ENCODE results near the gene TMEM41A. TPM values are rescaled to one million over a fixed set of nuclear protein-coding genes. Genes with fewer than 3 reads are reported as not detected.

The TMEM41A gene
- polyA plus RNA-seq, 1 donor (not counting 4 experiments of a cell fraction or from before 2014, with no cell fraction given), result 31.9 TPM

DNA sequence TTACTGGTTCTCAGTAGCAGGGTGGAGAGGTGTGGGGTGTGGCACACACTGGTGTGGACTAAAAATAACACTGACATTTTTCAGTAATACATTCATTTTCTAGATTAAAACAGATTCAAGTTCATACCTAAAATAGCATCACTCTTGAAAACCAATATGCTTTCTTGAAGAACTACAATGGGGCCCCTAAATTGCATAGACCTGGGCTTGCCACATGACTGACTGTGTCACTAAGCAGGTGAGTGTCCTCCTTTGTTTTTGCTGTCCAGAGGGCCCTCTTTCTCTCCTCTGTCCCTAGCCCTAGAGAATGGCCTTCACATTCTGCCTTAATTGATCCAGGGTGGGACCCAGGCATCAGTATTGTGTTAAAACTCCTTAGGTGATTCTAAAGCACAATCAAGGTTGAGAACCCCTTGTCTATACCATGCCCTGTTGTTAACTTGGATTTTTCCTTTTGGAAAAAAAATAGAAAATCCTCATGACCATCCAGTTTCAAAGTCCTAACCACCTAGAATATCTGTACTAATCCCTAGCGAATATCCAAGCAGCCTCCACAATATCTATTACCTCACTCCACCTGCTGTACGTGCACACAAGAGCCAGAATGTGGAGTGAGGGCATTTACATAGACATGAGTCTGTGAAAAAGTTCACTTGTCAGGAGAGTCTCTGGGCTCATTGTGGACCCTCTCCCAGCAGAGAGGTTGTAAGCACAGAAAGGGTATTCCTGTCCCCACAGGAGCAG is 18.7 kb upstream of the TMEM41A start:
- Histone ChIP-seq H3K79me2 (ENCODE audit: control insufficient read depth, insufficient read depth, low read length) (no peaks in the 10 kb centered on the region), H3K9ac (ENCODE audit: control insufficient read depth, extremely low read depth, insufficient read depth, low read length) (no peak overlapping the region), H4K20me1 (ENCODE audit: control insufficient read depth, extremely low read depth, insufficient read depth, low read length) (no peaks in the 10 kb centered on the region), H3K27ac (ENCODE audit: control insufficient read depth, insufficient read depth, low read length) (no peak overlapping the region), H3K4me2 (ENCODE audit: control insufficient read depth, extremely low read depth, insufficient read depth, low read depth, low read length) (no peak overlapping the region), H2AFZ (ENCODE audit: control insufficient read depth, low read length) (no peak overlapping the region), H3K36me3 (ENCODE audit: control insufficient read depth in 2 of 2, extremely low read depth in 1 of 2, insufficient read depth in 2 of 2, low read length in 2 of 2) (no peaks in the 10 kb centered on the region), H3K4me3 (ENCODE audit: control insufficient read depth in 2 of 3, extremely low read depth in 1 of 3, insufficient read depth in 2 of 3, low read depth in 1 of 3, low read length in 3 of 3) (no peak overlapping the region), H3K9me1 (ENCODE audit: control insufficient read depth, extremely low read depth, insufficient read depth, low read length) (no peaks in the 10 kb centered on the region), H3K4me1 (ENCODE audit: control insufficient read depth, extremely low read depth, insufficient read depth, low read length) (no peaks in the 10 kb centered on the region), H3K27me3 (ENCODE audit: control insufficient read depth, extremely low read depth, insufficient read depth, low read length) (peaks cover 6% of the 10 kb centered on the region), H3K9me3 (ENCODE audit: control insufficient read depth, low read depth, low read length) (no peaks in the 10 kb centered on the region)
- TF ChIP-seq EZH2 (IDR thresholded peaks at IDR 0.05; ENCODE audit: low read length) (no peak), CTCF (optimal IDR thresholded peaks at IDR 0.05 in 1 of 3, IDR thresholded peaks at IDR 0.05 in 1 of 3, conservative IDR thresholded peaks at IDR 0.05 in 1 of 3; ENCODE audit: extremely low read depth in 1 of 3, insufficient read depth in 2 of 3, low read length in 3 of 3) (no peak)
- dilution Hi-C loops (cut with MboI; ENCODE audit: extremely low pct_ligation_motif_present, low sequenced_read_pairs), result no loop called here
- no peak for FAIRE-seq
- no peak for DNase-seq (ENCODE audit: low read depth, low spot score)

- Histone ChIP-seq H3K79me2 (ENCODE audit: control insufficient read depth, insufficient read depth, low read length) (no peaks in the 10 kb centered on the region), H4K20me1 (ENCODE audit: control insufficient read depth, extremely low read depth, insufficient read depth, low read length) (no peaks in the 10 kb centered on the region), H3K27me3 (ENCODE audit: control insufficient read depth, extremely low read depth, insufficient read depth, low read length) (no peaks in the 10 kb centered on the region), H3K9ac (ENCODE audit: control insufficient read depth, extremely low read depth, insufficient read depth, low read length) (no peak overlapping the region), H3K9me1 (ENCODE audit: control insufficient read depth, extremely low read depth, insufficient read depth, low read length) (no peaks in the 10 kb centered on the region), H3K27ac (ENCODE audit: control insufficient read depth, insufficient read depth, low read length) (no peak overlapping the region), H3K36me3 (ENCODE audit: control insufficient read depth in 2 of 2, extremely low read depth in 1 of 2, insufficient read depth in 2 of 2, low read length in 2 of 2) (no peaks in the 10 kb centered on the region), H3K9me3 (ENCODE audit: control insufficient read depth, low read depth, low read length) (no peaks in the 10 kb centered on the region), H2AFZ (ENCODE audit: control insufficient read depth, low read length) (no peak overlapping the region), H3K4me1 (ENCODE audit: control insufficient read depth, extremely low read depth, insufficient read depth, low read length) (no peaks in the 10 kb centered on the region), H3K4me3 (ENCODE audit: control insufficient read depth in 2 of 3, extremely low read depth in 1 of 3, insufficient read depth in 2 of 3, low read depth in 1 of 3, low read length in 3 of 3) (no peak overlapping the region), H3K4me2 (ENCODE audit: control insufficient read depth, extremely low read depth, insufficient read depth, low read depth, low read length) (no peak overlapping the region)
- no peak for DNase-seq (ENCODE audit: low read depth, low spot score)
- FAIRE-seq, result no peak
- dilution Hi-C loops (cut with MboI; ENCODE audit: extremely low pct_ligation_motif_present, low sequenced_read_pairs), result no loop called here
- TF ChIP-seq CTCF (optimal IDR thresholded peaks at IDR 0.05 in 1 of 3, IDR thresholded peaks at IDR 0.05 in 1 of 3, conservative IDR thresholded peaks at IDR 0.05 in 1 of 3; ENCODE audit: extremely low read depth in 1 of 3, insufficient read depth in 2 of 3, low read length in 3 of 3), result no peak
- TF ChIP-seq EZH2 (IDR thresholded peaks at IDR 0.05; ENCODE audit: low read length), result no peak
Measured at GRCh38 chr3:185511711-185512110, 12.9 kb upstream of the TMEM41A start.

Measured in keratinocyte (primary cell).